Esophagus squamous epithelium (tissue), 5 donors: ENCODE measurements around the gene CAPN5. TPM values are rescaled to one million over a fixed set of nuclear protein-coding genes. Genes with fewer than 3 reads are reported as not detected.

Experiments
- DNase-seq: peaks from one replicate; lab custom pipeline; 2025; lab: John Stamatoyannopoulos, UW
- H3K27ac ChIP-seq, 4 donors: fragments of 200-600 bp; sonication (generic); one replicate each; pipeline ENCODE4 v1.5.1; 2016 to 2019; ENCODE audit warnings: mild to moderate bottlenecking in 1 of 4
- H3K27me3 ChIP-seq, 4 donors: fragments of 200-600 bp; sonication (generic); 1 replicate in 3 of 4; 2 replicates in 1 of 4; pipeline versions ENCODE4 v1.5.1 to v1.6.0; 2017 to 2021; ENCODE audit warnings: antibody characterized with exemption in 1 of 4
- H3K36me3 ChIP-seq, 3 donors: fragments of 200-600 bp; sonication (generic); one replicate each; pipeline ENCODE4 v1.5.1; 2016 to 2019
- H3K4me1 ChIP-seq, 3 donors: fragments of 200-600 bp; sonication (generic); one replicate each; pipeline ENCODE4 v1.5.1; 2017 to 2019
- H3K4me3 ChIP-seq, 4 donors: fragments of 200-600 bp; sonication (generic); 1 replicate in 3 of 4; 2 replicates in 1 of 4; pipeline ENCODE4 v1.5.1; 2016 to 2019; ENCODE audit warnings: mild to moderate bottlenecking in 2 of 4, moderate library complexity in 1 of 4
- H3K9me3 ChIP-seq, 3 donors: fragments of 200-600 bp; sonication (generic); one replicate each; pipeline ENCODE4 v1.5.1; 2016 to 2019
- CTCF ChIP-seq, 6 experiments: fragments of 450-650 bp in 4 of 6; fragments of 200-600 bp in 2 of 6; sonication (generic) in 2 of 6; IDR thresholded peaks; one replicate each; pipeline ENCODE4 v1.5.1; 2016 to 2019; ENCODE audit warnings: antibody characterized with exemption in 6 of 6, mild to moderate bottlenecking in 4 of 6, moderate library complexity in 4 of 6
- POLR2A ChIP-seq, 4 donors: fragments of 450-650 bp; IDR thresholded peaks; one replicate each; pipeline ENCODE4 v1.6.1; 2017; ENCODE audit warnings: antibody characterized with exemption in 4 of 4, mild to moderate bottlenecking in 4 of 4, moderate library complexity in 3 of 4
- WGBS, 2 donors: methylation state at CpG; one replicate each; pipeline ENCODE4 v1.1.5; 2018; 5-methylcytosine and 5-hydroxymethylcytosine counted together
- intact Hi-C: fragments of 100-400 bp; cut with DNase I; formaldehyde crosslinking; loops from one replicate; pipeline ENCODE4 v1.15.0; 2022
- total RNA-seq, 4 donors: library from RNA; depleted of rRNA; stranded (reverse); fragments of >200 nt; gene quantifications; one replicate each; pipeline ENCODE4 v1.1.0, GENCODE V29; 2016
- donor health status: DM: yes; HTN: yes; CAD: no.

The CAPN5 gene
- total RNA-seq, 4 donors from 2014 or later: 9.3 to 63.2 (median 13.5) TPM

- no peak for DNase-seq
- H3K27me3 ChIP-seq: peaks cover 0 to 14% (median 0%) of the 10 kb centered on the region in 4 donors
- H3K9me3 ChIP-seq: no peaks in the 10 kb centered on the region
- H3K4me1 ChIP-seq: peaks cover 0 to 27% (median 7%) of the 10 kb centered on the region in 3 donors
- 55 to 68% methylated on average over 4 to 7 of the region's 11 CpGs for WGBS, 2 donors
- no peaks in the 10 kb centered on the region for H3K36me3 ChIP-seq
- H3K27ac ChIP-seq: no peak overlapping the region
- intact Hi-C loops: no loop called here
- TF ChIP-seq POLR2A (IDR thresholded peaks at IDR 0.05) (no peak), CTCF (IDR thresholded peaks at IDR 0.05) (no peak)
- no peak overlapping the region for H3K4me3 ChIP-seq
These were observed 85.2 kb downstream of the CAPN5 start for GRCh38 chr11:77151804-77152509.

GRCh38 chr11:77152846-77153245, 86.1 kb downstream of the CAPN5 start:
- H3K27me3 ChIP-seq: peaks cover 0 to 6% (median 0%) of the 10 kb centered on the region in 4 donors
- no peaks in the 10 kb centered on the region for H3K9me3 ChIP-seq
- TF ChIP-seq POLR2A (IDR thresholded peaks at IDR 0.05): no peak
- no peak for TF ChIP-seq CTCF (IDR thresholded peaks at IDR 0.05)
- WGBS, 2 donors: 76% methylated on average over 6 of the region's 6 CpGs
- no peak overlapping the region for H3K4me3 ChIP-seq
- intact Hi-C loops: no loop called here
- H3K27ac ChIP-seq: no peak overlapping the region
- no peaks in the 10 kb centered on the region for H3K36me3 ChIP-seq
- DNase-seq: no peak
- peaks cover 0 to 21% (median 1%) of the 10 kb centered on the region in 3 donors for H3K4me1 ChIP-seq

- Histone ChIP-seq H3K4me1 (peaks cover 0 to 15% (median 0%) of the 10 kb centered on the region in 3 donors), H3K36me3 (no peaks in the 10 kb centered on the region), H3K27ac (no peak overlapping the region), H3K4me3 (no peak overlapping the region), H3K9me3 (no peaks in the 10 kb centered on the region), H3K27me3 (no peaks in the 10 kb centered on the region)
- intact Hi-C loops: no loop called here
- WGBS, 2 donors: 73% methylated on average over 12 to 19 of the region's 20 CpGs
- no peak for DNase-seq
- no peak for TF ChIP-seq CTCF (IDR thresholded peaks at IDR 0.05)
- no peak for TF ChIP-seq POLR2A (IDR thresholded peaks at IDR 0.05)
These were observed 86.8 kb downstream of the CAPN5 start for GRCh38 chr11:77153276-77154185.

GRCh38 chr11:77154381-77155081, 87.8 kb downstream of the CAPN5 start:
- H3K27ac ChIP-seq: no peak overlapping the region
- 22 to 80% methylated on average over 1 to 3 of the region's 10 CpGs for WGBS, 2 donors
- no peak overlapping the region for H3K4me3 ChIP-seq
- H3K27me3 ChIP-seq: no peaks in the 10 kb centered on the region
- TF ChIP-seq POLR2A (IDR thresholded peaks at IDR 0.05) (no peak), CTCF (IDR thresholded peaks at IDR 0.05) (no peak)
- H3K9me3 ChIP-seq: no peaks in the 10 kb centered on the region
- no peaks in the 10 kb centered on the region for H3K36me3 ChIP-seq
- no peak for DNase-seq
- peaks cover 0 to 15% (median 0%) of the 10 kb centered on the region in 3 donors for H3K4me1 ChIP-seq
- intact Hi-C loops: no loop called here
